HG03039 (cell line): ENCODE results near the gene LGALS1.
"Not testable (repeated sequence)": the region's sequence is repeated elsewhere in the genome, so short reads cannot be mapped to it uniquely, and the experiment has no call there.

Experiments
- ATAC-seq: cut with Tn5 transposase; IDR thresholded peaks from one replicate; pipeline ENCODE4 v1.9.1; 2021; ENCODE audit warnings: mild to moderate bottlenecking, moderate library complexity; ENCODE audit not compliant: unreplicated experiment

The LGALS1 gene

GRCh38 chr22:37686002-37686982, 10.9 kb downstream of the LGALS1 start, which contains the start of gene NOL12:
TSS of gene NOL12 (plus strand) at chr22:37686343. CDS start at chr22:37686393, 50 bp downstream.
- peak; percentile 66 for ATAC-seq

GRCh38 chr22:37690407-37690806, 15.0 kb downstream of the LGALS1 start:
- no peak for ATAC-seq

GRCh38 chr22:37690901-37691504, 15.6 kb downstream of the LGALS1 start:
- ATAC-seq: no peak

GRCh38 chr22:37692627-37693285, 17.3 kb downstream of the LGALS1 start:
- no peak for ATAC-seq

- ATAC-seq: not testable (repeated sequence)
Measured at GRCh38 chr22:37694131-37694530, 18.7 kb downstream of the LGALS1 start.

GRCh38 chr22:37696260-37696656, 20.8 kb downstream of the LGALS1 start:
- not testable (repeated sequence) for ATAC-seq

GRCh38 chr22:37696657-37697537, 21.5 kb downstream of the LGALS1 start, which contains the start of gene TRIOBP:
TSS of gene TRIOBP (plus strand) at chr22:37697048. CDS start at chr22:37701366, 4,318 bp downstream.
- peak; percentile 82 for ATAC-seq

GRCh38 chr22:37697538-37697835, 22.1 kb downstream of the LGALS1 start:
- no peak for ATAC-seq

GRCh38 chr22:37701141-37701786, 25.8 kb downstream of the LGALS1 start:
- ATAC-seq: no peak

- ATAC-seq: no peak
Measured at GRCh38 chr22:37703906-37704305, 28.5 kb downstream of the LGALS1 start.

GRCh38 chr22:37704645-37705044, 29.2 kb downstream of the LGALS1 start:
- ATAC-seq: no peak

- ATAC-seq: no peak
Measured at GRCh38 chr22:37705205-37705604, 29.8 kb downstream of the LGALS1 start.

GRCh38 chr22:37708580-37709444, 33.4 kb downstream of the LGALS1 start:
- no peak for ATAC-seq

- no peak for ATAC-seq
Measured at GRCh38 chr22:37709445-37709765, 34.0 kb downstream of the LGALS1 start.

- no peak for ATAC-seq
Measured at GRCh38 chr22:37710675-37711074, 35.2 kb downstream of the LGALS1 start.

GRCh38 chr22:37711490-37711889, 36.1 kb downstream of the LGALS1 start:
- no peak for ATAC-seq

GRCh38 chr22:37713761-37714160, 38.3 kb downstream of the LGALS1 start:
- ATAC-seq: no peak

- no peak for ATAC-seq
Measured at GRCh38 chr22:37714634-37715033, 39.2 kb downstream of the LGALS1 start.

GRCh38 chr22:37715760-37716159, 40.3 kb downstream of the LGALS1 start:
- ATAC-seq: no peak
